Stimulated activated CD4-positive, alpha-beta T cell treated with anti-CD3 and anti-CD28 coated beads, Interleukin-15, amount 100 ng/mL, for 24 hours (primary cell): ENCODE data around the gene ROM1.

ENCODE experiments used
- DNase-seq: peaks from one replicate; pipeline ENCODE4 v3.0.0-alpha.2; 2020

Gene ROM1

DNA sequence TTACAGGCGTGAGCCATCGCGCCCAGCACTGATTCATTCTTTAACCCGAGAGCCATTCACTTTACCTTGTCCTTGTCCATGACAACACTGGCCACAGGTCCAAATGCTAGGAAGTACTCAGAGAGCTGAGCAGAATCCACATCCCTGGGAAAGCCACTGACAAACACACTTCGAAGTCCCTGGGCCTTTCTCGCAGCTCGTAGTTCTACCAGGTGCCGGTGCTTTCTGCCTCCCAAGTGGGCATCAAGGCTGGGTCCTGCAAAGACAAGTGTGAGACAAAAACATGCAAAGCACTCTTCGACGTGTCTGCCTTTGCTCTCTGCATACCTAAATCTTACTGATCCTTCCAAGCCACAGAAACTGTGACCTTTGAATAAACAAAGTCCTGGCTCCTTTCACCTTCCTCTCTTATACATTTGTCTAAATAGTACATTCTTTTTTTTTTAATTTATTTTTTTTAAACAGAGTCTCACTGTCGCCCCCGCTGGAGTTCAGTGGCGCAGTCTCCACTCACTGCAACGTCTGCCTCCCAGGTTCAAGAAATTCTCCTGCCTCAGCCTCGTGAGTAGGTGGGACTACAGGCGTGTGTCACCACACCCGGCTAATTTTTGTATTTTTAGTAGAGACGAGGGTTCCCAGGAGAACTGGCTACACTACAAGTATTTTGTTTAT lies 24.0 kb upstream of the ROM1 start:
- peak; percentile 44 for DNase-seq

DNA sequence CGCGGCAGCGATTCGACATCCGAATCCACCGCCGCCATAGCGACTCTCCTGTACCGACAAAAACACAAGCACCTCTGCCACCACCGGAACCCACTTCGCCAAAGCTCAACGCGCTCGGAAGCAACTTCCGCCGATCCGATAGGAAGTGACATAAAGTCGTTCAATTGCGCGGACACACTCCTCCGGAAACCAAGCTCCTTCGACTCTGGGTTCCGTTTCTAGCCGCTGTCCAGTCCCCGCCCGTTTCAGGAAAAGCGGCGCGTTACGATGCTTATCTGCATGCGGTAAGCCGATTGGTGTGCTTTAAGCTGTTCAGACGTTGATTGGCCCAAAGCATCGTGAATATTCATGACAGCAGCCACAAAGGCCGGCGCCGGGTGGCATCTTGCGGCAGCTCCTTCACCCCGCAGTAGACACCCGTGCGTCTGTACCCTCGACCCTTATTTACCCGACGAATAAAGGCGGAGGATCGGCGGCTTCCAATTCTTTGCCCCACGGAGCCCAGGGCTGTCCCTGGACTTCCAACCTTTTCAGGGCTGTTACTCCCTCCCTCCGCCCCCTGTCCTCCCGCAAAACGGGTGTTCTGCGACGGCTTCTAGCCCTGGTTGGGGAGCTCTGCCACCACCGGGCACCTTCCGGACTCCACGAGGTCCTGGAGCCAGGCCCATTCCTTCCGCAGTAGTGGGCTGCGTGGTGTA lies 21.5 kb upstream of the ROM1 start, which contains the start of gene TUT1:
TSS of gene TUT1 (minus strand) at position 76 of the 698 bp plus-strand sequence. CDS start at position 38, 38 bp downstream.
- DNase-seq: peak; percentile 95

DNA sequence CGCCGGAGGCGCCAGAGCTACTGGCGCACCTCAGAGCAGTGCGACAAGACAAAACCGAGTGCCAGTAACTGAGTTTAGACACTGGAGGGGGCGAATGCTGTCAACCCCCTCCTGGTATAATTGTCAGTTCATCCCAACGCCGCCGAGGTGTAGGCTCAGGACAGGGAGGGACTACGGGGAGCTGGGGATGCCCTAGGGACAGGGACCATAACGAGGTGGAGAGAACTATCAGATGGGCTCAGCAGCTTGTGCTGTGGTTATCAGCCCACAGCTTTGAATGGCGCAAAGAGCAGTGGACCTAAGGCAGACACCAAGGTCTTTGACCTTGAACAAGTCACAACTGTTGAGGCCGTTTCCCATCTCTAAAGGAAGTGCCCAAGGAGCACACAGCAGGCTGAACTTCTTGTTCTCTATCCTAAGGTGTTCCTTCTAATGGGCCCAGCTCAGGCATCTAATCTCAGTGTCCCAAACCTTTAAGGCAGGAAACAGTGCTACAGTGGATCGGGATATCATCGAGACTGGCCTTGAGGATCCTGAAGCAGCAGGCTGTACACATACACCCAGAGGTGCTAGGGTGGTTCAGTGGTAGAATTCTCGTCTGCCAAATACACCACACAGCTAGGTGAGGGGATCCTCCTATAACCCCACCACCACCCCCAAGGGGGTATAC lies 20.8 kb upstream of the ROM1 start:
- no peak for DNase-seq

DNA sequence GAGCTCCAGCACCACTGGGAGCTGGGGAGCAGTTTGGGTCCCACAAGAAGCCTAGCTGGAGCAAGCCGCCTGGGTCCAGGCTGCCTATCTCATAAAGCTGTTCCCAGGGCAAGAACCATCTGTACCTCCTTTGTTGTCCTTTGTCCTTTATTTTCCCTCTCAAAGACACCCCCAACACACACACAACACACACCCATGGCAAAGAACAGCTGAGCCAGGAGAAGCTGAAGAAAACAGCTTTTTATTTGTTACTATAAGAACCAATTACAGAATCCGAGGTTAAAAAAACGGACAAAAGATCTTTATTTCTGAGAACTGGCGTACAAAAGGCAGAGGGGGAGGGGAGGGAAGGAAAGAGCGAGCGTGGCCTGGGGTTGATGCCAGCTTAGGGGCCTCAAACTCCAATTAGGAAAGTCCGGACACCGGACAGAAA lies 20.1 kb upstream of the ROM1 start:
- DNase-seq: no peak

DNA sequence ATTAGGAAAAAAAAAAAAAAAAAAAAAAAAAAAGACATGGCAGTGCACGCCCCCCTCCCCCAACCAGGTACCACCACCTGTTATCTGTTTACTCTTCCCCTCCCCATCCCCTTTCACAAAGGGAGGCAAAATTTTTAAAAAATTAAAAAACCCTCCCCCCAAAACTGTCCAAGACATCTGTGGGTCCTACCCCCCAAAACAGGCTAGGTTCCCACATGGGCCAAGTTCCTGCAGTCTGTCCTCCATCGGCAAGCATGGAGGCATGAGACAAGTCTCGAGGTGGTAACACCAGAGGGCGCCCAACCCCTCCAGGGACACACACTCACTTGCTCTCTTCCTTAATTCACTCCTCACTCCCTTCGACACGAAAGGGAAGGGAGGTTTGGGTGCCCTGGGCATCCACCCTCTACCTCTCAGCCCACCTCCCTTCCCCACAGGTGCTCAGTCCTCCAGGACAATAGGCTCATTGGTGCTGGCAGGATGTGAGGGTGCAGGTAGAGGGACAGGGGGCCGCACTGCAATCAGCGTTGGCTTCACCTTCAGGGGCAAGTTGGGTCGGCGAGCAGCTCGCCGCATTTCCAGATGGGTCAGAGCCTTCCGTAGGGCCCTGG lies 19.5 kb upstream of the ROM1 start:
- peak; percentile 88 for DNase-seq

DNA sequence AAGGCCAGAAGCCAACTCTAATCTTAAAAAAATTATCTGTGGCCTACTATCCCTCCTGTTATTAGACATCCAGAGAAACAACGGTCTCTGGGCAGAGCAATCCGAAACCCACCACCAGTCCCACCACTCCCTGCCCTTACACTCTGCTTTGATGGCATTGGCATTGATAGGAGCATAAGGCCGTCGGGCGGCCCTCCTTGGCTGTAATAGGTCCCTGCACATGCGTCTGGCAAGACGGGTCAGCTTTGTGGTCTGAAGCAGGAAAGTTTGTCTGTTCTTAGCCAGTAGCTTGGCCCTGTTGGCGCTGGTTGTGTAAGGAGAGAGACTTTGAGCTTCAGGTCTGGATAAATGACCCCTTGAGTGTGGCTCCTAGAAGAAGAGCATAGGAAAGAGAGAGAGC lies 17.9 kb upstream of the ROM1 start:
- no peak for DNase-seq

DNA sequence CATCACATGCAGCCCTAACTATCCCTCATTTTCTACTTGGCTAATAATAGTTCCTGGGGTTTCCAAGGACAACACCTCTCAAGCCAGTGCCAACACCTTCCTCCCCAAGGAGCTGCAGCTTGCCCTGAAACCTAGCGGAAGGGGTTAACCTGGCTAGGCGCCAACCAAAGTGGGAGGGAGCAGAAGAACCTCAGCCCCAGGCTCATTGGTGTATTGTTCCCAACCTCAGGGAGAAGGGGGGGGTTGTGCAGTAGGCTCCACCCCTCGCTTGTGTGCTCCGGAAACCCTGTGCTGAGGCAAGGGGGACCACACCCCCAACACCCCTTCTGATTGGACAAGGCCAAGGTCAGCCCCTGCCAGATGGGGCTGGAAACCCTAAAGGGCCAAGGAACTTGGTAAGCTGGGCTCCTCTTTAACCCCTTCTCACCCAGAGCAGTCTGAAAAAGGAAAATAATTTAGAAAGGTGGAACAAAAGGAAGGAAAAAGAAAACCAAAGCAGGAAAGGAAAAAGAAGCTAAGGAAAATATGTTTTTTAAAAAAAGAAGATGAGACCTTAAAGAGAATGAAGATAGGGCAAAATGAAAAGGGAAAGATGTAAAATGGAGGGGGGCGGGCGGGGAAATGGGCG lies 13.9 kb upstream of the ROM1 start:
- peak; percentile 97 for DNase-seq

DNA sequence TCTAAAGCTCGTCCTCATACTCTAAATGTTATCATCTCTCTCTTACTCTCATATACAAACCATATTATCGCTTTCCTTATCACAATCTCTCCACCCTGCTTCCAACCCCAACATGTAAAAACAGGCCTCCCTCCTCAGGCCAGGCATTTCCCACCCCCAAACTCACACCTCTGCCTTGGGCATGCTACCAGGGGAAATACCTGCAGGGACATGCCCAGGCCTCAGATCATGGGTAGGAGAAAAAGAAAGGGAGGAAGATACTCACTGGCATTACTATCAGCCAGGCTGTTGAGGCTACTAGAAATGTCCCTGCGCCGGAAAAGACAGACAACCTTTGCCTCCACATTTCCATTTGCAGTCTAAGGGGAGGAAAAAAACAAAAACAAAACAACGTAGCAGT lies 13.2 kb upstream of the ROM1 start:
- DNase-seq: peak; percentile 33

DNA sequence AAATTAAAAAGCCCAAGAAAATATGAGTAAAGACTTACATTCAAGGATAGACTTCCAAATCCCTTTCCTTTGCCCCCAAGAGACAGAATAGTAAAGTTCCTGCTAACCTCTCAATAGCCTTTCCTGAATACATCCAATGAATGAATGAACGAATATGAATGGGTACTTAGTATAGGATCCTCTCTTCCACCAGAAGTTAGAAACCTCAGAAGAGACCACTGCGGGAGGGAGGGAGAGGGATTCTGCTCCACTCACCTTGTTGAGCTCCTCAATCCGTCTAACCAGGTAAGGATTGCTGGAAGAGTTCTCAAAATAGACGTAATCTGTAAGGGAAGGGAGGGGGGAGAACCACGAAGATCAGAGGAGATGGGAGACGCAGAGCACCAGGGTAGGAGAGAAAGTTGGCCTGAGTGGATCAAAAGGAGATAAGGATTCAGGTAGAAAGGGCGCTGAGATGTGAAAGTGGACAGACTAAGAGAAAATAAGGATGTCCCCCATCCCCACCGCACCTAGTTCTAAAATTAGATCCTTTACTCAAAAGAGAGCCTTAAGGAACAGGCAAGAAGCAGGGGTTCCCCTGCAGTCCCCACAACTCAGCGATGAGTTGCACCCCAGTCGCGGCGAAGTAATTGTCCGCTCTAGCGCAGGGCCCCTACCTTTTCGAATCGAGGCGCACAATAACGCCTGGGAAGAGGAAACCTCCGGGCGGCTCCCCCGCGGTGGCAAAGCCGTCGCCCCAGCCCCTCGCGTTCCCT lies 12.5 kb upstream of the ROM1 start:
- no peak for DNase-seq

DNA sequence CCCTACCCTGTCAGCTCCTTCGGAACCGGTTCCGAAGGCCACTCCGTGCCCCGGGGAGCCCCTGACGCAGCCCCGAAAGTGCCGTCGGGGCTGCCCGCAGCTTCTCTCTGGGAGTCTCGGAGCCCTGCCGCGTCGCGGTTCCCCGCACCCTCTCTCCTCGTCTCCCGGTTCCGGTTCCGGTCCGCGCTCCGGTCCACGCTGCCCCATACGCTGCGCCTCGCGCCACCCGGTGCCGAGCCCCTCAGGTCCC lies 12.0 kb upstream of the ROM1 start:
- peak; percentile 72 for DNase-seq

DNA sequence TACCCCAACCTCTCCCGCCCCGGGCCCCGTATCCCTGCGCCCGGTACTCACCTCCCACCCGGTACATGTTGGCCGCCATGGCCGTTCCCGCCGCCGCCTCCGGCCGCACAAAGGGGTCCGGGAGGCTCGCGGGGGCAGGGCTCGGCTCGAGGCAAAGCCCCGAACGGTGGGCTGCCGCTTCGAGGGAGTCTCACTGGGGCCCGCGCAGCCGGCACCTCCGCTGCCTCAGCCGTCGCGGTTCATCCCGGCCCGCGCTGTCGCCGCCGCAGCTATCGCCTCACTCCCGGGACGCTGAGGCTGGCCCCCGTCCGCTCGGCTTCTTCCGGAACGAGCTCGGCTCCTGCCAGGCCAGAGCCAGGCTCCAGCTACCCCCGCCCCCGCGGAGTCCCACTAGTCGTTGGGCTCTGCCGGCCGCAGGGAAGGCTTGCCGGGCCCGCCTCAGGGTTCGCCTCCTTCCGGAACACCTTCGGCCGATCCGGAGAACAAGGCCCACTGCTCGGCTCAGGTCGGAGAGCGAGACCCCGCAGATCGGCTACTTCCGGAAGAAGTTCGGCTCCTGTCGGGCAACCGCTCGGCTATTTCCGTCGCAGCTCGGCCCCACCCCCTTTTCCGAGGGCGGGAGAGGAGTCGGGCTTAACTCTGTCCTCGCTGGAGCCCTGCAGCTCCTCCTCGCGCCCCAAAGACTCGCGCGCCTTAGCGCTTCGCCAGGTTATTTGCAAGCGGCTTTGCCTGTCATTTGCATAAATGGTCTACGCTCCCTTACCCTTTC lies 11.5 kb upstream of the ROM1 start, which contains the start of gene MTA2:
TSS of gene MTA2 (minus strand) at position 494 of the 769 bp plus-strand sequence. CDS start at position 79, 415 bp downstream.
- DNase-seq: peak; percentile 99

DNA sequence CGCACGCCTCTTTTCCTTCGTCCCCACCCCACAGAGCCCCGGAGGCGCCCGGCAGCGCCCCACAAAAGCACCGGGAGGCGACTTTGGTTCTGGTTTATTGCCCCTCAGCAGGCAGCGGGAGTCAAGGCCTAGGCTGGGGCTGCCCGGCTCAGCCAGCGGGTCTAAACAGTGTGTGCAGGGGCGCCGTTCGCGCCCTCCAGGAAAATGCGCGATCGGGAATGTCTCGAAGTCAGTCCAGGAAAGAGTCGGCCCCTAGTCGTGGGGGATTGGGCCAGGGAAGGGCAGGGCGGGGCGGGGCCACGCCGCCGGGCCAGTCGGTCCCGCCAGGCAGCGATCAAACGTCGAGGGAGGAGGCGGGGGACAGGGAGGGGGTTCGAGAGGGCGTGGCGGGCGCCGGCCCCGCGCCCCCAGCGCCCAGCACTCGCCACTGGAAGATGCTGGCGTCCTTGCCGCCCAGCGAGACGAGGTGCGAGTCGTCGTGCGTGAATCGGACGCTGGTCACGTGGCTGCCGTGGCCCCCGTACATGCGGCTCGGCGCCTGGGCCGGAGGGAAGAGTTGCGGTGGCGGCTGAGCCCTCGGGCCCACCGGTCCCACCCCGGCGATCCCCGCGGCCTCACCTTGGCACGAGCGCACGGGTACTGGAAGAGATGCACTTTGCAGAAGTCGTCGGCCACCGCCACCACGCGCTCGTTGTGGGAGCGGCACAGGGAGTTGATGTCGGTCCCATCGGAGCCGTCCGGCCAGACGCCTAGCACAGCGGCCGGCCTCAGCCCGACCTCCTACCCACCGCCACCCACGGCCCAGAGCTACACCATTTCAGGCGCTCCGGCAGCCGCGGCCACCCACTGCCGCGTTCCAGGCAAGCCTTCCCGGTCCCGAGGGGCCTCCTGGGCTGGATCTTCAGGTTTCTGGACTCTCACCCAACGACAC lies 10.7 kb upstream of the ROM1 start:
- DNase-seq: peak; percentile 61

DNA sequence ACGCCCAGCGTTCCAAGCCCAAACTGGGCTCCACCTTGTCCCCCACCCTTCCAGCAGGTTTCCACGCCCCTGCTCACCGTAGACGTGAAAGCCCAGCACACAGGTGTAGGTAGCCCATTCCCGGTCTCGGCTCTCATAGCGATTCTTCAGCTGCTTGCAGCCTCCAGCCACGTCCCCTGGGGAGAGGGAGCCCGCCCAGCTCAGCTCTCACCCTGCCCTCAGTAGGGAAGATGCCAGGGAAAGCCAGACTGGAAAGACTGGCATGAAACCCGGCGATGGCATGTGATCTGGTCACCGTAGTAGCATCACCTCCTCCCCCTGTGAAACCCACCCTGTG lies 10.0 kb upstream of the ROM1 start:
- DNase-seq: no peak

DNA sequence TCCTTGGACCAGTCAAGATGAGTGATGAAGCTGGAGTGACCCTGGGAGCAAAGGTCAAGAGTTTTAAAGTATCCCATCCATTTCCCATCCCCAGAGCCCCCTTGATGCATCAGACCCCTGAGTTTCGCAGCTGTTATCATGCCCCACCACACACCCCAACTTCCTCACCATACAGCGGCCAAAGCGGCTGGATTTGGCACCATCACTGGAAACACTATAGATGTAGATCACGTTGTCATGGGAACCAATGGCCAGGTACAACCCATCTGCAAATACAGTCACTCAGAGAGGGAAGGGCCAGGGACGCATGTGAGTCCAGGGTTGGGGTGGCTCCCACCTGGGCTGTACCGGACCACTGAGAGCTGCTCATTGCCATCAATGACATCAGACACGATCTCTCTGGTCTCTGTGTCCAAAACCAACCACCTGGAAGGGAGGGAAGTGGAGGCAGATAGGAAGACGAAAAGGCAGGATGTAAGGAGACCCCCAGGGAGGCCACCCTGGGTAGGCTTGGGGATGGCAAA lies 9.2 kb upstream of the ROM1 start:
- no peak for DNase-seq

DNA sequence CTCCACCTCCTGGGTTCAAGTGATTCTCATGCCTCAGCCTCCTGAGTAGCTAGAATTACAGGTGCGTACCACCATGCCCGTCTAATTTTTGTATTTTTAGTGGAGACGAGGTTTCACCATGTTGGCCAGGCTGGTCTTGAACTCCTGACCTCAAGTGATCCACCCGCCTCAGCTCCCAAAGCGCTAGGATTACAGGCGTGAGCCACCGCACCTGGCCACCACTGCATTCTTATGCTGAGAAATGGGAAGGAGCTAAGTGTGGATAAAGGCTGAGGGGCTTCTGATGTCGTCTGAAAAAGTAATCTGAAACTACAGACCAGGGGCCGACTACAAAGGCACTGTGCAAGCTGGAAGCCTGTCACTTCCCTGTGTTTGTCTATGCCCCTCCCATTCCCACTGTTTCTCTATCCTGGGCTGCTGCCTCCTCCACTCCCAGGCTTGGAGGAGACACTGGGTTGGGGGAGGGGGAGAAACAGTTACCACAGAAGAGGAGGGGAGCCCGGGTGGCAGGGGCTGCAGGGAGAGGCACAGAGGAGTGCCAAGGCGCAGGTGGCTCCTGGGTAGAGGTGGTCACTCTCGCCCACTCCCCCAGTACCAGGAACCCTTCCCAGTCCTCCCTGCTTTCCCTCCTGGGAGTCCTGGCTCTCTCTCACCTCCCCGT lies 8.5 kb upstream of the ROM1 start:
- DNase-seq: no peak

DNA sequence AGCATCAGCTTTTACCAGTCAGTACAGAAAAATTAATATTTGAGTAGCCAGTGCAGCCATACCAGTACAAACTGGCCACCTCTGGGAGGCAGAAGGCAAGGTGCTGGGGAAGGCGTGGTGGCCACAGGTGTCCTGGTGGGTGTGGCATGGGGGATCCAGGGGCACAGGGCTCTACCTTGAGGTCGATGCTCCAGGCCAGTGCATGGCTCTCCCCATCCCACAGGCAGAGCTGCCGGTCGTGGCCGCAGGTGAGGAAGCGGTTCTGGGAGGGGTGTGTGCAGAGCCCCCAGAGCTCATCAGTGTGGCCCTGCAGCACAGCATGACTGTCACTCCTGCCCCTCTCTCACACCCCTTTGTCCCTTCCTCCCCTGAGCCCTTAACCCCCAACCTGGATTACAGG lies 7.6 kb upstream of the ROM1 start:
- DNase-seq: no peak

DNA sequence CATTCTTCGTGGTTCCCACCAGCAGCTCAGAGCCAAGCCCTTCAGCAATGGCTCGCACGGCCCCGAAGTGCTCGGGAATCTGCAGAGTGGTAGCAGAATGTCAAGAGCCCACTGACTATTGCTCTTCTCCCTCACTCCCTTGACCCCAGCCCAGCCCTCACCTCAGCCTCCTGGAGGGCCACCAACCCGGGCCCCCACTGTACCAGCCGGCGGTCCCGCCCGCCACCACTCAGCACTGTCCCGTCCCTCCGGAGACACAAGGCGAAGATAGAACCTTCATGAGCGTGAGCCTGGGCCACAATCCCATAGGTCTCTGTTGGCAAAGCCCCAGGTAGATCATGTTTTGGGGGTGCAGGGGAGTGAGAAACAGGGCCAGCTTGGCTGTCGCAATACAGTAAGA lies 7.2 kb upstream of the ROM1 start:
- no peak for DNase-seq

DNA sequence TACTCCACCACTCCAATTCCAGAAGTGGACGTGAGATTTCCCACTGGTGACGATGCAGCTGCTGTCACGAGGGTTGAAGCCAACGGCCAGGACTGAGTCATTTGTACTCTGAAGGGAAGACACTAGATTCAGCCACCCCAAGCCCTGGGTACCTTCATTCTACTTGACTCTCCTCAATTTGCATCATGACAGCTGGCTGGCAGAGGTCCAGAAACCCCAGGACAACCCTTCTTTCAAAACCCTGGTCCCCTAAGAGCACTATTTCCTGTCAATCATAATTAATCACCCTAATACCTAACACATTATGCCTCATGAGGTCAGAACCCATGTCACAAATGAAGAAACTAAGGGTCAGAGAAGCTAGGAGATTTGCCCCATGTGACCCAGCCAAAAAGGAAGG lies 5.3 kb upstream of the ROM1 start:
- DNase-seq: no peak

DNA sequence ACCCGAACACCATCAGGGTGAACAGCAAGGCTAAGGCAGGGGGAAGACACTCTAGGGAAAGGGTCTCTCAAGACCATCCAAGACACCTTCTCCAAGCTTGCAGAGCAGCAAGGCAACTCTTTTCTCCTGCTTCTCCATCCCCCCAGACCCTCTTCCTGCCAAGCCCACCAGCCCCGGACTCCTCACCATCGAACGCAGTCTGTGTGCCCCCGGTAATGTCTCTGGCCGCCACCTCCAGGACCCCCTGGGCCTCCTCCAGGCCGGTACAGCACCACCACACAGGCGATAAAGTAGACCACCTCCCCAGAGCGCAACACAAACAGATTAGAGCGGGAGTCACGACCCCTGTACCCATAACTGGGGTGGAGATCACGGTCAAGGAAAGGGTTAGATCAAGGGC lies 4.3 kb upstream of the ROM1 start:
- no peak for DNase-seq

DNA sequence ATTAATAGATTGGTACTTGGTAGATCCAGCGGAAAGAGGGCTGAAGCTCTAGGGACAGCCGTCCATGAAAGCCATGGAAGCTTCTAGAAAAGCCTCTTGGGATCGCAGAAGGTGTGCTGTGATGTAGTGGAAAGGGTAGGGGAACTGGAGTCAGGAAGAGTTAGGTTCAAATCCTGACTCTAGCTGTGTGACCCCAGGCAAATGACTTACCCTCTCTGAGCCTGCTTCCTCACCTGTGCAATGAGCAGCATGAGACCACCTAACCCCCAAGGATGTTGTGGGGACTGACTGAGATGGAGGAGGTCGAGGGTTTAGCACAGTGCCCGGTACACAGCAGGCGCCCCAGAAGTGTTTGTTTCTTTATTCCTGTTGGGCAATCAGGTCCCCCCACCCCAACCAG lies 2.7 kb upstream of the ROM1 start:
- no peak for DNase-seq
